MM.1S (cell line): ENCODE data around the gene AGO1.
"Not testable (repeated sequence)": the region's sequence is repeated elsewhere in the genome, so short reads cannot be mapped to it uniquely, and the experiment has no call there.

Source experiments
- DNase-seq: peaks from one replicate; pipeline ENCODE4 v3.0.0-alpha.2; 2015
- H2AFZ ChIP-seq: fragments of 300-600 bp; sonication (generic); 2 replicates; pipeline ENCODE4 v1.6.0; 2016; ENCODE audit warnings: antibody characterized with exemption, low read length
- H3F3A ChIP-seq: fragments of 300-600 bp; sonication (generic); 2 replicates; pipeline ENCODE4 v1.6.1; 2016; ENCODE audit warnings: mild to moderate bottlenecking, antibody characterized with exemption, low read length, moderate library complexity, mixed read lengths; ENCODE audit not compliant: insufficient read depth
- H3K27ac ChIP-seq: fragments of 300-600 bp; sonication (generic); 2 replicates; pipeline ENCODE4 v1.5.1; 2016; ENCODE audit warnings: mild to moderate bottlenecking, low read length
- H3K27me3 ChIP-seq: fragments of 300-600 bp; sonication (generic); replicated peaks from 2 replicates; pipeline ENCODE4 v1.6.0; 2016; ENCODE audit warnings: low read length; ENCODE audit not compliant: insufficient read depth
- H3K36me3 ChIP-seq: fragments of 300-600 bp; sonication (generic); replicated peaks from 2 replicates; pipeline ENCODE4 v1.6.1; 2016; ENCODE audit warnings: mild to moderate bottlenecking, low read length, mixed read lengths; ENCODE audit not compliant: insufficient read depth
- H3K4me1 ChIP-seq: fragments of 300-600 bp; sonication (generic); 2 replicates; pipeline ENCODE4 v1.6.1; 2016; ENCODE audit warnings: low read length, mixed read lengths
- H3K4me2 ChIP-seq: fragments of 300-600 bp; sonication (generic); 2 replicates; pipeline ENCODE4 v1.6.0; 2016; ENCODE audit warnings: low read depth, low read length
- H3K4me3 ChIP-seq: fragments of 300-600 bp; sonication (generic); 2 replicates; pipeline ENCODE4 v1.5.1; 2016; ENCODE audit warnings: low read length, mixed read lengths
- H3K79me2 ChIP-seq: fragments of 300-600 bp; sonication (generic); 2 replicates; pipeline ENCODE4 v1.6.1; 2016; ENCODE audit warnings: mixed run types, low read length, mixed read lengths
- H3K9ac ChIP-seq: fragments of 300-600 bp; sonication (generic); 2 replicates; pipeline ENCODE4 v1.6.1; 2016; ENCODE audit warnings: low read length, mixed read lengths
- H3K9me2 ChIP-seq: fragments of 300-600 bp; sonication (generic); replicated peaks from 2 replicates; pipeline ENCODE4 v1.6.1; 2016; ENCODE audit warnings: mild to moderate bottlenecking, low read length, mixed read lengths; ENCODE audit not compliant: insufficient read depth
- H3K9me3 ChIP-seq: fragments of 300-600 bp; sonication (generic); replicated peaks from 2 replicates; pipeline ENCODE4 v1.6.1; 2016; ENCODE audit warnings: mild to moderate bottlenecking, low read length, mixed read lengths; ENCODE audit not compliant: insufficient read depth
- H4K20me1 ChIP-seq: fragments of 300-600 bp; sonication (generic); 2 replicates; pipeline ENCODE4 v1.6.1; 2016; ENCODE audit warnings: mild to moderate bottlenecking, low read length, moderate library complexity, mixed read lengths; ENCODE audit not compliant: insufficient read depth
- CTCF ChIP-seq: fragments of 300-600 bp; sonication (generic); IDR thresholded peaks from 2 replicates; pipeline ENCODE4 v1.5.1; 2016; ENCODE audit warnings: antibody characterized with exemption, low read length, mixed read lengths
- EZH2 ChIP-seq: fragments of 300-600 bp; sonication (generic); optimal IDR thresholded peaks from 2 replicates; pipeline ENCODE3; 2017; ENCODE audit warnings: low read depth, mild to moderate bottlenecking, antibody characterized with exemption, low read length, mixed read lengths
- EZH2phosphoT487 ChIP-seq: fragments of 300-600 bp; sonication (generic); IDR thresholded peaks from 2 replicates; pipeline ENCODE4 v1.6.1; 2018; ENCODE audit warnings: antibody characterized with exemption, low read length

The AGO1 gene

GRCh38 chr1:35887508-35887907 lies 4.5 kb downstream of the AGO1 start:
- no peaks in the 10 kb centered on the region for H3K36me3 ChIP-seq
- no peaks in the 10 kb centered on the region for H3K9me2 ChIP-seq
- H3K4me2 ChIP-seq = no peak overlapping the region
- H3K27me3 ChIP-seq = no peaks in the 10 kb centered on the region
- no peaks in the 10 kb centered on the region for H3K4me1 ChIP-seq
- TF ChIP-seq CTCF (no peak), EZH2phosphoT487 (no peak), EZH2 (no peak)
- no peaks in the 10 kb centered on the region for H3K9me3 ChIP-seq
- no peak for DNase-seq
- no peak overlapping the region for H3K4me3 ChIP-seq
- no peak overlapping the region for H3K27ac ChIP-seq
- no peak overlapping the region for H2AFZ ChIP-seq
- H3K79me2 ChIP-seq = peaks cover 23% of the 10 kb centered on the region
- no peaks in the 10 kb centered on the region for H3F3A ChIP-seq
- no peaks in the 10 kb centered on the region for H4K20me1 ChIP-seq
- no peak overlapping the region for H3K9ac ChIP-seq

GRCh38 chr1:35888255-35888654 lies 5.2 kb downstream of the AGO1 start:
- DNase-seq = no peak
- Histone ChIP-seq H3K4me1 (no peaks in the 10 kb centered on the region), H3K9me2 (no peaks in the 10 kb centered on the region), H3K36me3 (no peaks in the 10 kb centered on the region), H3K27me3 (no peaks in the 10 kb centered on the region), H4K20me1 (no peaks in the 10 kb centered on the region), H3K4me2 (no peak overlapping the region), H3F3A (no peaks in the 10 kb centered on the region), H3K9me3 (no peaks in the 10 kb centered on the region), H2AFZ (no peak overlapping the region), H3K79me2 (peaks cover 22% of the 10 kb centered on the region), H3K9ac (no peak overlapping the region), H3K27ac (no peak overlapping the region), H3K4me3 (no peak overlapping the region)
- TF ChIP-seq EZH2 (no peak), EZH2phosphoT487 (no peak), CTCF (no peak)

- H3K9me2 ChIP-seq, H2AFZ ChIP-seq, H3F3A ChIP-seq, H3K4me2 ChIP-seq, H3K27ac ChIP-seq, H4K20me1 ChIP-seq, DNase-seq, H3K36me3 ChIP-seq, H3K9ac ChIP-seq, H3K4me1 ChIP-seq, H3K9me3 ChIP-seq, H3K27me3 ChIP-seq, H3K4me3 ChIP-seq: not testable (repeated sequence)
- peaks cover 16% of the 10 kb centered on the region; the same call in 1 of the 2 replicates for H3K79me2 ChIP-seq
Measured at GRCh38 chr1:35888981-35889380, 6.0 kb downstream of the AGO1 start.

GRCh38 chr1:35893051-35893879 lies 10.3 kb downstream of the AGO1 start:
- Histone ChIP-seq H3K4me2 (no peak overlapping the region), H3K36me3 (no peaks in the 10 kb centered on the region), H3K79me2 (no peaks in the 10 kb centered on the region), H3K9ac (no peak overlapping the region), H3K9me2 (no peaks in the 10 kb centered on the region), H3K27ac (no peak overlapping the region), H4K20me1 (no peaks in the 10 kb centered on the region), H3K4me3 (no peak overlapping the region), H3K27me3 (no peaks in the 10 kb centered on the region), H3F3A (no peaks in the 10 kb centered on the region), H3K9me3 (no peaks in the 10 kb centered on the region), H2AFZ (no peak overlapping the region), H3K4me1 (no peaks in the 10 kb centered on the region)
- no peak for TF ChIP-seq EZH2
- TF ChIP-seq EZH2phosphoT487 = no peak
- no peak for TF ChIP-seq CTCF
- DNase-seq = no peak
